Karpas-422 (cell line): ENCODE results near the gene TCP11. TPM values are rescaled to one million over a fixed set of nuclear protein-coding genes. Genes with fewer than 3 reads are reported as not detected.

Experiments
- DNase-seq: peaks from one replicate; pipeline ENCODE4 v3.0.0-alpha.2; 2015
- H2AFZ ChIP-seq: fragments of 200-600 bp; sonication (generic); 2 replicates; pipeline ENCODE4 v1.6.1; 2014; ENCODE audit warnings: antibody characterized with exemption, low read length, mixed read lengths
- H3K27ac ChIP-seq: fragments of 200-600 bp; sonication (generic); 2 replicates; pipeline ENCODE4 v1.5.1; 2014; ENCODE audit warnings: mild to moderate bottlenecking, low read length, moderate library complexity
- H3K27me3 ChIP-seq: fragments of 200-600 bp; sonication (generic); 2 replicates; pipeline ENCODE4 v1.6.1; 2014; ENCODE audit warnings: low read length, mixed read lengths
- H3K36me3 ChIP-seq: fragments of 200-600 bp; sonication (generic); 2 replicates; pipeline ENCODE4 v1.6.1; 2014; ENCODE audit warnings: low read length, mixed read lengths; ENCODE audit not compliant: insufficient read depth
- H3K4me1 ChIP-seq: fragments of 200-600 bp; sonication (generic); 2 replicates; pipeline ENCODE4 v1.6.1; 2014; ENCODE audit warnings: mild to moderate bottlenecking, low read length, mixed read lengths
- H3K4me2 ChIP-seq: fragments of 200-600 bp; sonication (generic); 2 replicates; pipeline ENCODE4 v1.6.1; 2014; ENCODE audit warnings: low read length, low read depth, mild to moderate bottlenecking; ENCODE audit not compliant: poor library complexity, severe bottlenecking
- H3K4me3 ChIP-seq: fragments of 200-600 bp; sonication (generic); 2 replicates; pipeline ENCODE4 v1.5.1; 2014; ENCODE audit warnings: mild to moderate bottlenecking, antibody characterized with exemption, low read length, mixed read lengths
- H3K79me2 ChIP-seq: fragments of 200-600 bp; sonication (generic); 2 replicates; pipeline ENCODE4 v1.6.1; 2014; ENCODE audit warnings: mild to moderate bottlenecking, low read length, mixed read lengths
- H3K9ac ChIP-seq: fragments of 200-600 bp; sonication (generic); 2 replicates; pipeline ENCODE4 v1.6.0; 2014; ENCODE audit warnings: low read length
- H3K9me2 ChIP-seq: fragments of 200-600 bp; sonication (generic), shearing (Covaris generic); replicated peaks from 2 replicates; pipeline ENCODE4 v1.6.0; 2014; ENCODE audit warnings: mild to moderate bottlenecking, low read length, moderate library complexity; ENCODE audit not compliant: insufficient read depth
- H3K9me3 ChIP-seq: fragments of 300-700, 200-600 bp; sonication (generic); 2 replicates; pipeline ENCODE4 v1.6.1; 2014; ENCODE audit warnings: low read length, mixed read lengths
- H4K20me1 ChIP-seq: fragments of 200-600 bp; sonication (generic); 2 replicates; pipeline ENCODE4 v1.6.1; 2014; ENCODE audit warnings: mild to moderate bottlenecking, antibody characterized with exemption, low read length, low read depth; ENCODE audit not compliant: insufficient read depth
- total RNA-seq: library from RNA; depleted of rRNA; stranded (reverse); fragments of >200 nt; shearing (Covaris generic); gene quantifications from 2 replicates; pipeline ENCODE4 v1.2.3, GENCODE V29; 2014; ENCODE audit warnings: low replicate concordance

The TCP11 gene
- total RNA-seq, 1 experiment from 2014 or later: not detected

- H4K20me1 ChIP-seq: no peaks in the 10 kb centered on the region
- H3K4me3 ChIP-seq: no peak overlapping the region
- H3K9me3 ChIP-seq: no peaks in the 10 kb centered on the region
- no peak overlapping the region for H2AFZ ChIP-seq
- no peaks in the 10 kb centered on the region for H3K4me1 ChIP-seq
- no peaks in the 10 kb centered on the region for H3K27me3 ChIP-seq
- H3K9me2 ChIP-seq: no peaks in the 10 kb centered on the region
- no peaks in the 10 kb centered on the region for H3K79me2 ChIP-seq
- no peak overlapping the region for H3K9ac ChIP-seq
- H3K27ac ChIP-seq: no peak overlapping the region
- H3K36me3 ChIP-seq: no peaks in the 10 kb centered on the region
- no peak overlapping the region for H3K4me2 ChIP-seq
- no peak for DNase-seq
Observed at GRCh38 chr6:35183281-35183680, 42.1 kb upstream of the TCP11 start.

- Histone ChIP-seq H3K27me3 (no peaks in the 10 kb centered on the region), H3K9me3 (no peaks in the 10 kb centered on the region), H3K27ac (no peak overlapping the region), H3K36me3 (no peaks in the 10 kb centered on the region), H2AFZ (no peak overlapping the region), H4K20me1 (no peaks in the 10 kb centered on the region), H3K9ac (no peak overlapping the region), H3K4me3 (no peak overlapping the region), H3K79me2 (no peaks in the 10 kb centered on the region), H3K9me2 (no peaks in the 10 kb centered on the region), H3K4me2 (no peak overlapping the region), H3K4me1 (no peaks in the 10 kb centered on the region)
- DNase-seq: peak; percentile 60
Observed at GRCh38 chr6:35181933-35182612, 40.9 kb upstream of the TCP11 start.

- Histone ChIP-seq H3K27me3 (no peaks in the 10 kb centered on the region), H4K20me1 (no peaks in the 10 kb centered on the region), H3K9ac (no peak overlapping the region), H3K9me2 (no peaks in the 10 kb centered on the region), H3K36me3 (no peaks in the 10 kb centered on the region), H2AFZ (no peak overlapping the region), H3K4me2 (no peak overlapping the region), H3K79me2 (no peaks in the 10 kb centered on the region), H3K4me3 (no peak overlapping the region), H3K27ac (no peak overlapping the region), H3K4me1 (no peaks in the 10 kb centered on the region), H3K9me3 (no peaks in the 10 kb centered on the region)
- no peak for DNase-seq
Observed at GRCh38 chr6:35181308-35181932, 40.3 kb upstream of the TCP11 start.

DNA sequence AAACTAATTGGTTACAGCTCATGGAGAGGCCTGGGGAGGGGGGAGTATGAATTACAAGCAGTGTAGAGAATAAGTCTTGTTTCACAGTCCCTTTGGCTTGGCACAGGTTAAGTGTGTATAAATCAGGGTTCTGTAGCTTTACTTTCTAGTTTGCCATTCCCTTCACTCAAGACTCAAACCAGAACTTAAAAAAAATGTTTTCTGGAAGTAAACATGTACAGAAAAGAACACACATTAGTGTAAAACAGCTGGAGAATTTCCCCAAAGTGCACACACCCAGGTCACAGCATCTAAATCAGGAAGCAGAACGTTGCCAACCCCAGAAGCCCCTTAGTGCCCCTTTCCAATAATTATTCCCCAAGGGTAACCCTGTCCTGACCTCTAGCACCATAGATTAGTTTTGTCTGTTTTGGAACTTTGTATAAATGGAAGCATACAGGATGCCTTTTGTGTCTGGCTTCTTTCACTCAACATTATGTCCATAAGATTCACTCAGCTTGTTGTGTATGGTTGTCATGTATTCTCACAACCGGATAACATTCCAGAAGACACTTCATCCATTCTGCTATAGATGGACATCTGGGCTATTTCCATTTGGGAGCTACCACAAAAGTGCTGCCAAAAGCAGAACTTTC is 38.9 kb upstream of the TCP11 start:
- Histone ChIP-seq H3K79me2 (no peaks in the 10 kb centered on the region), H3K36me3 (no peaks in the 10 kb centered on the region), H3K9me3 (no peaks in the 10 kb centered on the region), H3K27me3 (no peaks in the 10 kb centered on the region), H3K4me2 (no peak overlapping the region), H3K9me2 (no peaks in the 10 kb centered on the region), H4K20me1 (no peaks in the 10 kb centered on the region), H2AFZ (no peak overlapping the region), H3K9ac (no peak overlapping the region), H3K4me3 (no peak overlapping the region), H3K27ac (no peak overlapping the region), H3K4me1 (no peaks in the 10 kb centered on the region)
- DNase-seq: no peak

DNA sequence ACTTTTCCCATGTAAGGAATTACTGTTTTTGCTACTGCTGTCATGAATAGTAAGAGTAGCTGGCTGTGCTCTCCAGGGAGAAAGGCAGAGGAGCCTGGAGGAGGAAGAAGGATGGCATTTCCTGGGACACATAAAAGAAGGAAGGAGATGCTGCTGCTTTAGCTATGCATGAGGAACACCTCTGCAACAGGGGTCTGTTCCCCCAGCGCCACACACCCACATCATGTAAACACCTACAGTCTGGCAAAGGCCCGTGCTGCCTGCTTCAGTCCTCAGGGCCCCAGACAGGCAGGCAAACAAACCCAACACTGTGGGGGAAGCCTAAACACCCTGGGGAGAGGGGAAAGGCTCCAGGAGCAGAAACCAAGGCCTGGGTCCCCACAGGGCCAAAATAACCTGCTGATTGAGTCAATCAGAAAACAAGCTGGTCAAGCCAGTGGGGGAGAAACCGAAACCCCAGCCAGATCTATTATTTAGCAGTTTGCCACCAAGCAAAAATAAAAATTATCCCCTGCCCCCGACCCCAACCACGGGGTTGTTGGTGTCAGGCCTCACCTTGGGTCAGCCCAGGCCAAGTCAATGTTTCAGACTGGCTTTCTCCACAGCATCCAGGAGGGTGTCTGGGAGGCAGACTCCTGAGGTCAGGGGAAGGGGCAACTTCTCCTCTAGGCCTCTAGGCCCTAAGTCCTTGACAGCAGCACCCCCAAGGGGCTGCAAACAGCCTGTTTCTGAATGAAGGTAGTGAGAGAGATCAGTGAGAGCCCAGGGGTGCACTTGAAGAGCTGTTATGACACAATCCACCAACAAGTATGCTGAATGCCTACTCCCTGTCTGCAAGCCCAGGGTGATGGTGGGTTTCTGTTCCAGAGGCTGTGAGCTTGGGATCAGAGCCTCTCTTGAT is 38.0 kb upstream of the TCP11 start:
- H3K9me2 ChIP-seq: no peaks in the 10 kb centered on the region
- H3K27ac ChIP-seq: no peak overlapping the region
- no peaks in the 10 kb centered on the region for H3K36me3 ChIP-seq
- H4K20me1 ChIP-seq: no peaks in the 10 kb centered on the region
- no peaks in the 10 kb centered on the region for H3K9me3 ChIP-seq
- no peaks in the 10 kb centered on the region for H3K4me1 ChIP-seq
- DNase-seq: no peak
- no peak overlapping the region for H2AFZ ChIP-seq
- no peak overlapping the region for H3K4me2 ChIP-seq
- no peaks in the 10 kb centered on the region for H3K27me3 ChIP-seq
- H3K9ac ChIP-seq: no peak overlapping the region
- no peak overlapping the region for H3K4me3 ChIP-seq
- H3K79me2 ChIP-seq: no peaks in the 10 kb centered on the region

DNA sequence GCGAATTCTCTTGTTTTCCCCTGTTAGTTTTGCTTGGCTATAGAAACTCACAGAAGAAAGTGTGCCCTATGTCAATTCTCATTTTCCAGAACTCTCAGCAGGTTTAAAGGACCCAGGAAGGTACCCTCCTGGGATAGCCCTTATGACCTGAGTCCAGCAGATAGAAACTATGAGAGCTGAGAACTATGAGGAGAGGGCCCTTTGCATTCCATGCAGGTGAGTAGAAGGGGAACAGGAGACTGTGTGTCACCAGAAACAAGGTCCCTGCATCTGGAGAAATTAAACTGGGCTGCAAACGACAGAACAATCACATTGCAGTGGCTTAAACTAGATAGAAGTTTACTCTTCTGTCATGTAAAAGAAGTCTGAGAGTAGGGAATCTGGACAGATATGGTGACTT is 36.9 kb upstream of the TCP11 start:
- Histone ChIP-seq H4K20me1 (no peaks in the 10 kb centered on the region), H3K4me2 (no peak overlapping the region)

DNA sequence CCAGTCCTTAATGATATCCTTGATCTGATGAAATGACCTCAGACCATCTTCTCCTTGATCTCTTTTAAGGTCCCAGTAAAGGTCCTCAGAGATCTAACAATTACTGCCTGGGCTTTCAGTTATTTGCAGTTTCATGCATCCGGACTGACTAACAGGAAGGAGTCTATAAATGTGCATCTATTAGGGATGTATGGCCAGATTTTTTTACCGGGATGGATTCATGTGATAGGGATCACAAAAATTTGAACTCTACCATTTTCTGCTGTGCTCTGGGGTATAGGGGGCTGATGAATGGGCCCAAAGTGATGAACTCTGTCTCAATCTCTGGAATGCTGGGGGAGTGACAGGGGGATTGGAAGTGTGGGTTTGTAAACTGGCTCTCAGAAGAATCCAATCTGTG is 36.5 kb upstream of the TCP11 start:
- H4K20me1 ChIP-seq: no peaks in the 10 kb centered on the region
- no peak overlapping the region for H3K4me2 ChIP-seq
- no peaks in the 10 kb centered on the region for H3K79me2 ChIP-seq
- no peak overlapping the region for H3K27ac ChIP-seq
- H3K9me2 ChIP-seq: no peaks in the 10 kb centered on the region
- H3K27me3 ChIP-seq: no peaks in the 10 kb centered on the region
- H3K4me3 ChIP-seq: no peak overlapping the region
- H3K4me1 ChIP-seq: no peaks in the 10 kb centered on the region
- H3K9me3 ChIP-seq: no peaks in the 10 kb centered on the region
- H2AFZ ChIP-seq: no peak overlapping the region
- no peak overlapping the region for H3K9ac ChIP-seq
- DNase-seq: no peak
- H3K36me3 ChIP-seq: no peaks in the 10 kb centered on the region

More for the DNA sequence above, 36.9 kb upstream of the TCP11 start:
- Histone ChIP-seq H3K4me1 (no peaks in the 10 kb centered on the region), H3K79me2 (no peaks in the 10 kb centered on the region), H3K36me3 (no peaks in the 10 kb centered on the region), H3K9me2 (no peaks in the 10 kb centered on the region), H3K9ac (no peak overlapping the region), H3K9me3 (no peaks in the 10 kb centered on the region), H3K27me3 (no peaks in the 10 kb centered on the region), H3K27ac (no peak overlapping the region), H2AFZ (no peak overlapping the region), H3K4me3 (no peak overlapping the region)
- no peak for DNase-seq

- Histone ChIP-seq H3K79me2 (no peaks in the 10 kb centered on the region), H3K4me3 (no peak overlapping the region), H3K9me2 (no peaks in the 10 kb centered on the region), H3K36me3 (no peaks in the 10 kb centered on the region), H3K9ac (no peak overlapping the region), H3K4me2 (no peak overlapping the region), H4K20me1 (no peaks in the 10 kb centered on the region), H3K4me1 (no peaks in the 10 kb centered on the region), H3K9me3 (no peaks in the 10 kb centered on the region), H3K27me3 (no peaks in the 10 kb centered on the region), H2AFZ (no peak overlapping the region), H3K27ac (no peak overlapping the region)
- DNase-seq: no peak
Observed at GRCh38 chr6:35177157-35177556, 36.0 kb upstream of the TCP11 start.
